WTC11 (cell line): Measurements from ENCODE around the gene PHPT1. TPM values are rescaled to one million over a fixed set of nuclear protein-coding genes. Genes with fewer than 3 reads are reported as not detected.
"Not testable (repeated sequence)": the region's sequence is repeated elsewhere in the genome, so short reads cannot be mapped to it uniquely, and the experiment has no call there.

Source experiments
- ATAC-seq: fragments of 200-7000 bp; cut with Tn5 transposase; 2 replicates; pipeline ENCODE4 v1.10.0; 2021; ENCODE audit warnings: mild to moderate bottlenecking, moderate library complexity
- CTCF ChIA-PET: fragments of 300-600 bp; sonication (Branson Sonifier 250); formaldehyde crosslinking; loops from one replicate; lab custom pipeline; 2021; ENCODE audit warnings: antibody characterized with exemption; lab: Charles Lee
- POLR2A ChIA-PET: fragments of 350-600 bp; sonication (Branson Sonifier 250); formaldehyde crosslinking; loops from one replicate; lab custom pipeline; 2021; ENCODE audit warnings: antibody characterized with exemption; lab: Charles Lee
- DNase-seq: peaks from one replicate; pipeline ENCODE4 v3.0.0; 2021; ENCODE audit warnings: low spot score
- H3K27ac Mint-ChIP-seq: 2 replicates; pipeline ENCODE4 v1.8.0; 2021; ENCODE audit warnings: mixed read lengths
- H3K27me3 Mint-ChIP-seq: 2 replicates; pipeline ENCODE4 v1.8.0; 2021; ENCODE audit warnings: low read depth, mild to moderate bottlenecking, moderate library complexity, mixed read lengths
- H3K36me3 Mint-ChIP-seq: 2 replicates; pipeline ENCODE4 v1.8.0; 2021; ENCODE audit warnings: mixed read lengths
- H3K4me1 Mint-ChIP-seq: 2 replicates; pipeline ENCODE4 v1.8.0; 2022; ENCODE audit warnings: mixed read lengths
- H3K4me3 Mint-ChIP-seq: 2 replicates; pipeline ENCODE4 v1.8.0; 2021; ENCODE audit warnings: mild to moderate bottlenecking, moderate library complexity, mixed read lengths
- H3K9me3 Mint-ChIP-seq: 2 replicates; pipeline ENCODE4 v1.8.0; 2021; ENCODE audit warnings: mixed read lengths
- CTCF ChIP-seq: fragments of 200-600 bp; IDR thresholded peaks from 2 replicates; pipeline ENCODE4 v1.8.0; 2022; ENCODE audit warnings: antibody characterized with exemption
- EMX1 ChIP-seq: fragments of 250-450 bp; sonication (Bioruptor Pico); IDR thresholded peaks from 2 replicates; pipeline ENCODE4 v1.8.0; 2021; ENCODE audit warnings: mild to moderate bottlenecking
- FOXP4 ChIP-seq: sonication (generic); formaldehyde crosslinking; IDR thresholded peaks from 2 replicates; pipeline ENCODE4 v1.8.0; 2022; ENCODE audit warnings: mild to moderate bottlenecking, missing genetic modification reagents
- GABPB1 ChIP-seq: sonication (generic); formaldehyde crosslinking; IDR thresholded peaks from 2 replicates; pipeline ENCODE4 v1.8.1; 2023; ENCODE audit warnings: mild to moderate bottlenecking, missing genetic modification reagents
- HMGXB4 ChIP-seq: sonication (generic); formaldehyde crosslinking; IDR thresholded peaks from 2 replicates; pipeline ENCODE4 v1.8.1; 2023; ENCODE audit warnings: mild to moderate bottlenecking, moderate library complexity, missing genetic modification reagents
- MAX ChIP-seq: sonication (generic); formaldehyde crosslinking; IDR thresholded peaks from 2 replicates; pipeline ENCODE4 v1.8.0; 2022; ENCODE audit warnings: mild to moderate bottlenecking, missing genetic modification reagents
- MLX ChIP-seq: sonication (generic); formaldehyde crosslinking; IDR thresholded peaks from 2 replicates; pipeline ENCODE4 v1.8.1; 2023; ENCODE audit warnings: mild to moderate bottlenecking, missing genetic modification reagents, moderate library complexity
- SOX15 ChIP-seq: fragments of 250-450 bp; sonication (Bioruptor Pico); IDR thresholded peaks from 2 replicates; pipeline ENCODE4 v1.9.0; 2021; ENCODE audit warnings: mild to moderate bottlenecking
- STAT6 ChIP-seq: sonication (generic); formaldehyde crosslinking; conservative IDR thresholded peaks from 2 replicates; pipeline ENCODE4 v1.8.1; 2023; ENCODE audit warnings: mild to moderate bottlenecking, low read depth, missing genetic modification reagents, moderate library complexity
- ZBTB21 ChIP-seq: sonication (generic); formaldehyde crosslinking; IDR thresholded peaks from 2 replicates; pipeline ENCODE4 v1.8.1; 2023; ENCODE audit warnings: mild to moderate bottlenecking, missing genetic modification reagents, borderline replicate concordance
- ZNF219 ChIP-seq: sonication (generic); formaldehyde crosslinking; IDR thresholded peaks from 2 replicates; pipeline ENCODE4 v1.8.0; 2023; ENCODE audit warnings: missing genetic modification reagents, mild to moderate bottlenecking, borderline replicate concordance
- ZNF281 ChIP-seq: sonication (generic); formaldehyde crosslinking; IDR thresholded peaks from 2 replicates; pipeline ENCODE4 v1.8.0; 2023; ENCODE audit warnings: mild to moderate bottlenecking, missing genetic modification reagents
- ZNF317 ChIP-seq: sonication (generic); formaldehyde crosslinking; IDR thresholded peaks from 2 replicates; pipeline ENCODE4 v1.8.1; 2023; ENCODE audit warnings: low read depth, mild to moderate bottlenecking, moderate library complexity, missing genetic modification reagents, borderline replicate concordance
- total RNA-seq: library from RNA; stranded (reverse); gene quantifications from 3 replicates; pipeline ENCODE4 v1.2.3, GENCODE V29; 2021

Gene PHPT1
- total RNA-seq, 1 experiment from 2014 or later: 138 TPM

GRCh38 chr9:136882109-136882946 lies 33.1 kb downstream of the PHPT1 start:
- POLR2A ChIA-PET: no interaction called here
- no peak overlapping the region for H3K4me3 Mint-ChIP-seq

GRCh38 chr9:136882947-136883283 lies 33.7 kb downstream of the PHPT1 start:
- H3K36me3 Mint-ChIP-seq, CTCF ChIA-PET, H3K27me3 Mint-ChIP-seq, H3K27ac Mint-ChIP-seq, H3K4me1 Mint-ChIP-seq, H3K4me3 Mint-ChIP-seq, DNase-seq, ATAC-seq, H3K9me3 Mint-ChIP-seq, POLR2A ChIA-PET: not testable (repeated sequence)

More at GRCh38 chr9:136882109-136882946, 33.1 kb downstream of the PHPT1 start:
- TF ChIP-seq GABPB1 (peak; percentile 78), ZNF317 (CRISPR knock-in tag) (no peak)
- CTCF ChIA-PET: interaction anchor here (0.7 to 1.3 kb wide), 4 partner anchors 36 to 186 kb away, joined by 3 to 6 read pairs (median 4); no protein-coding TSS in a partner anchor
- Mint-ChIP-seq H3K27ac (no peak overlapping the region), H3K9me3 (no peaks in the 10 kb centered on the region), H3K4me1 (peaks cover 7% of the 10 kb centered on the region), H3K36me3 (no peaks in the 10 kb centered on the region), H3K27me3 (peaks cover 8% of the 10 kb centered on the region)
- ATAC-seq: no peak
- no peak for DNase-seq

GRCh38 chr9:136883670-136884069 lies 34.5 kb downstream of the PHPT1 start:
- H3K9me3 Mint-ChIP-seq, POLR2A ChIA-PET, CTCF ChIA-PET, H3K4me3 Mint-ChIP-seq, DNase-seq, H3K27me3 Mint-ChIP-seq, H3K36me3 Mint-ChIP-seq, H3K4me1 Mint-ChIP-seq, ATAC-seq, H3K27ac Mint-ChIP-seq: not testable (repeated sequence)

GRCh38 chr9:136885950-136886578 lies 36.9 kb downstream of the PHPT1 start, which contains the start of gene TRAF2:
Gene TRAF2, plus strand, starts transcription at chr9:136886516. Its CDS starts 12,225 bp downstream, at chr9:136898741.
- ATAC-seq: peak; percentile 97
- POLR2A ChIA-PET: interaction anchor here (0.8 to 1.3 kb wide), 2 partner anchors 16 to 39 kb away, joined by 3 to 4 read pairs; no protein-coding TSS in a partner anchor
- H3K9me3 Mint-ChIP-seq: no peaks in the 10 kb centered on the region
- H3K27ac Mint-ChIP-seq: peak within 1 kb of the TSS; percentile 60; the same call in 1 of the 2 replicates
- peaks cover 9% of the 10 kb centered on the region for H3K4me1 Mint-ChIP-seq
- peak; percentile 98 for DNase-seq
- H3K27me3 Mint-ChIP-seq: no peaks in the 10 kb centered on the region
- CTCF ChIA-PET: interaction anchor here (0.5 to 2.9 kb wide), 12 partner anchors 39 to 265 kb away, joined by 3 to 16 read pairs (median 4); partner anchors contain the start of genes AJM1 and SAPCD2
- peak within 1 kb of the TSS; percentile 76 for H3K4me3 Mint-ChIP-seq
- H3K36me3 Mint-ChIP-seq: no peaks in the 10 kb centered on the region
- TF ChIP-seq HMGXB4 (CRISPR knock-in tag) (no peak; the same call in 1 of the 2 replicates), MAX (CRISPR knock-in tag) (peak; percentile 80), ZBTB21 (CRISPR knock-in tag) (no peak), SOX15 (no peak), MLX (CRISPR knock-in tag) (no peak), FOXP4 (peak; percentile 25; the same call in 1 of the 2 replicates), ZNF219 (CRISPR knock-in tag) (0 out of 2 replicates have a peak, but pooled peaks have one; percentile 22), EMX1 (CRISPR knock-in tag) (no peak), STAT6 (no peak), ZNF281 (CRISPR knock-in tag) (no peak), CTCF (no peak)
